Uterus (tissue), 2 donors: ENCODE measurements around the gene FARP2.

Experiments used
- POLR2A ChIP-seq, 2 donors: fragments of 450-650 bp; IDR thresholded peaks; one replicate each; pipeline ENCODE4 v1.6.1; 2016; ENCODE audit warnings: antibody characterized with exemption in 2 of 2, mild to moderate bottlenecking in 1 of 2, moderate library complexity in 1 of 2
- TF ChIP-seq, protein P1 (sequence below), 4 experiments: fragments of 200-600 bp in 2 of 4; fragments of 450-650 bp in 2 of 4; sonication (generic) in 2 of 4; IDR thresholded peaks; one replicate each; pipeline ENCODE4 v1.5.1; 2016 to 2019; ENCODE audit warnings: antibody characterized with exemption in 4 of 4, mild to moderate bottlenecking in 2 of 4, moderate library complexity in 1 of 4

DNA sequence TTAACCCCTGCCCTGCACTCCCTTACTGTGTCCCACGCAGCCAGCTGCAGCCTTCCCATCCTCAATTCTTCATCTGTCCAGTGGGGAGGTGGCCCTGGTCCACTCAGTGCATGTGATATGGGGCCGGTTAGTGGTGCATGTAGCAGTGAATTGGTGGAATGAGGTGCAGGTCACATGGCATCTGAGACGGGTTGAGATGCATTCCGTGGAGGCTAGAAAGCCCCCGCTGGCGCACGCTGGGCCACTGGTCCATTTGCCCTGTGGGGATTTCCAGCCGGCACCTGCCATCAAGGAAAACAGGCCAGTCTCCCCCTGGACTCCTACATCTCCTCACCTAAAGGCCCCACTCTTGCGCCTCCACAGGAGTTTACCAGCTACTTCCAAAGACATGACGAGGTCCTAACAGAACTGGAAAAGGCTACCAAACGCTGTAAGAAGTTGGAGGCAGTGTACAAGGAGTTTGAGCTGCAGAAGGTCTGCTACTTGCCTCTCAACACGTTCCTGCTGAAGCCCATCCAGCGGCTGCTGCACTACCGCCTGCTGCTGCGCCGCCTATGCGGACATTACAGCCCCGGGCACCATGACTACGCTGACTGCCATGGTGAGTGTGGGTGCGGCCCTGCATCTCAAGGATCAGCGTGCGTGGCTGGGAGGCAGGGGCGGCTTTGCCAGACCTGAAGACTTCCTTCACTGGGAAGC is 111.8 kb downstream of the FARP2 start:
- TF ChIP-seq, protein P1, sequence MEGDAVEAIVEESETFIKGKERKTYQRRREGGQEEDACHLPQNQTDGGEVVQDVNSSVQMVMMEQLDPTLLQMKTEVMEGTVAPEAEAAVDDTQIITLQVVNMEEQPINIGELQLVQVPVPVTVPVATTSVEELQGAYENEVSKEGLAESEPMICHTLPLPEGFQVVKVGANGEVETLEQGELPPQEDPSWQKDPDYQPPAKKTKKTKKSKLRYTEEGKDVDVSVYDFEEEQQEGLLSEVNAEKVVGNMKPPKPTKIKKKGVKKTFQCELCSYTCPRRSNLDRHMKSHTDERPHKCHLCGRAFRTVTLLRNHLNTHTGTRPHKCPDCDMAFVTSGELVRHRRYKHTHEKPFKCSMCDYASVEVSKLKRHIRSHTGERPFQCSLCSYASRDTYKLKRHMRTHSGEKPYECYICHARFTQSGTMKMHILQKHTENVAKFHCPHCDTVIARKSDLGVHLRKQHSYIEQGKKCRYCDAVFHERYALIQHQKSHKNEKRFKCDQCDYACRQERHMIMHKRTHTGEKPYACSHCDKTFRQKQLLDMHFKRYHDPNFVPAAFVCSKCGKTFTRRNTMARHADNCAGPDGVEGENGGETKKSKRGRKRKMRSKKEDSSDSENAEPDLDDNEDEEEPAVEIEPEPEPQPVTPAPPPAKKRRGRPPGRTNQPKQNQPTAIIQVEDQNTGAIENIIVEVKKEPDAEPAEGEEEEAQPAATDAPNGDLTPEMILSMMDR (IDR thresholded peaks at IDR 0.05): no peak
- TF ChIP-seq POLR2A (IDR thresholded peaks at IDR 0.05): no peak
